Smooth muscle cell of the pulmonary artery (primary cell): ENCODE measurements around the gene HDAC6. TPM values are rescaled to one million over a fixed set of nuclear protein-coding genes. Genes with fewer than 3 reads are reported as not detected.

Experiments
- total RNA-seq: library from RNA; depleted of rRNA; stranded (reverse); fragments of >200 nt; gene quantifications from 2 replicates; pipeline ENCODE4 v1.2.3, GENCODE V29; 2014

Gene HDAC6
- 39.1 and 42.2 TPM in 2 replicates for total RNA-seq

GRCh38 chrX:48801280-48802088, at the start of gene HDAC6:
HDAC6 (plus strand) TSS chrX:48802067; CDS start chrX:48802693, 626 bp downstream.

GRCh38 chrX:48761674-48762471, 40.0 kb upstream of the HDAC6 start, which contains the start of gene GLOD5:
GLOD5 (plus strand) TSS chrX:48761747; CDS start chrX:48761791, 44 bp downstream.

DNA sequence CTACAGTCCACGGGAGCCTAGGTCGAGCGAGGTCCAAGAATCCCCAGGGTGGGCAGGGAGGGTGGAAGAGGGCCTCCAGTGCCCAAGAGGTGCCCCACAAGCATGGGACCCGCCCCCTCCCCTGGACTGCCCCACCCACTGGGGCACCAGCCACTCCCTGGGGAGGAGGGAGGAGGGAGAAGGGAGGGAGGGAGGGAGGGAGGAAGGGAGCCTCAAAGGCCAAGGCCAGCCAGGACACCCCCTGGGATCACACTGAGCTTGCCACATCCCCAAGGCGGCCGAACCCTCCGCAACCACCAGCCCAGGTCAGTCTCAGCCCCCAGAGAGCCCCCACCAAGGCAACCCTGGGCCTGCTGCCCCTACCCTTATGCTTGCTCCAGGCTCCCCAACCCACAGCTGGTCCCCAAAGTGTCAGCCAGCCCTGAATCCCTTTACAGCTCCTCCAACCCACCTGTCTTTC, 15.5 kb upstream of the HDAC6 start, which contains the start of gene GATA1:
Gene GATA1, plus strand, starts transcription at position 250 of the 460 bp plus-strand sequence. CDS start 4,520 bp downstream, outside the sequence.

DNA sequence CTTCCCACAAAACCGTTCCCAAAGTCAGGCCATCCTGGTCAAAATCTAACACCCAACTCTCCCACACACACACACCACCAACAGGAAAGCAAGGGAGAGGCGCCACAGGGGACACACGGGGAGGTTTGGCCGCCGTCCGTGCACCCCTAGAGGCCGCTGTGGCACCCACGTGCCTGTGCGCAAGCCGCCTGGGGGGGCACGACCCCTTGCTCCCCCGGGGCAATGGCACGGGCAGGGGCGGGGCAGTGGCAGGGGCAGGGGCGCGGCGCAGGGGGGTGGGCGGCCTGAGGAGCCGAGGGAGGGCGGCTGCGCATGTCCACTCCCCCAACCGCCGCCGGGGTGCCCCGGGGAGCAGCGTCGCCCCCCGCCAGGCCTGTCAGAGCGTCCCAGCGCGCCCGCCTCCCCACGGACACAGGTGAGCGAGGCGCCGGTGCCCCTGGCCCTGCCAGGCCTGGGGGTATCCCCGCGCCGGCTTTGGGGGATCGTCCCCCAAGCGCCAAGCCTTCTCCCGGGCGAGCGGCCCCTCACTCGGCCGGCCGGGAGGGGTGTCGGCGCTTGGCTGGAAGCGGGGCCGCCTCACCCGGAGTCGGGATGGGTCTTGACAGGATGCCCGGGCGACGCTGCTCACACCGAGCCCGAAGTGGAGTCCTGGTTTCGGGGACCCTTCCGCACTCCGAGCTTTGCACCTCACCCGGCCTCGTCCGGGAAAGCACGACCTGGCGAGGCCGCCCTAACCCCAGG, 24.4 kb downstream of the HDAC6 start, which contains the start of gene ERAS:
Gene ERAS, plus strand, starts transcription at position 379 of the 741 bp plus-strand sequence. CDS start 2,611 bp downstream, outside the sequence.

GRCh38 chrX:48835524-48836329, 33.9 kb downstream of the HDAC6 start, which contains the start of gene PCSK1N:
PCSK1N (minus strand) TSS chrX:48835610; CDS start chrX:48835532, 78 bp downstream.

Other genes with a start within 250 kb of the HDAC6 start
- 40.5 and 60.7 TPM in 2 replicates for gene RBM3, start 227.6 kb upstream of the HDAC6 start, total RNA-seq
- 117 and 134 TPM in 2 replicates for gene WDR13, start 204.6 kb upstream of the HDAC6 start, total RNA-seq
- gene WAS, start 118.3 kb upstream of the HDAC6 start, total RNA-seq: 0.13 TPM in 2 replicates
- gene SUV39H1, start 105.3 kb upstream of the HDAC6 start, total RNA-seq: 2.3 and 2.9 TPM in 2 replicates
- gene GLOD5, start 40.3 kb upstream of the HDAC6 start, total RNA-seq: not detected in 2 replicates
- not detected in 2 replicates for gene GATA1, start 15.5 kb upstream of the HDAC6 start, total RNA-seq
- gene ERAS, start 24.4 kb downstream of the HDAC6 start, total RNA-seq: 0.13 TPM in 1 of 2 replicates, not detected in the other
- gene PCSK1N, start 33.5 kb downstream of the HDAC6 start, total RNA-seq: 0.46 and 10.7 TPM in 2 replicates
- 18.1 and 20.5 TPM in 2 replicates for gene TIMM17B, start 95.7 kb downstream of the HDAC6 start, total RNA-seq
- gene PQBP1, start 95.9 kb downstream of the HDAC6 start, total RNA-seq: 33.8 and 36.0 TPM in 2 replicates
- 18.2 and 19.7 TPM in 2 replicates for gene SLC35A2, start 109.6 kb downstream of the HDAC6 start, total RNA-seq
- 4.7 and 9.1 TPM in 2 replicates for gene PIM2, start 117.0 kb downstream of the HDAC6 start, total RNA-seq
- 40.3 and 40.5 TPM in 2 replicates for gene OTUD5, start 155.5 kb downstream of the HDAC6 start, total RNA-seq
- 2.3 and 2.8 TPM in 2 replicates for gene KCND1, start 169.8 kb downstream of the HDAC6 start, total RNA-seq
- gene GRIPAP1, start 200.2 kb downstream of the HDAC6 start, total RNA-seq: 22.3 and 24.3 TPM in 2 replicates
- gene TFE3, start 241.3 kb downstream of the HDAC6 start, total RNA-seq: 51.7 and 53.5 TPM in 2 replicates